HepG2 (cell line): ENCODE results near the gene MTFP1. TPM values are rescaled to one million over a fixed set of nuclear protein-coding genes. Genes with fewer than 3 reads are reported as not detected.

Experiments
- ATAC-seq: fragments of 200-7000 bp; cut with Tn5 transposase; 3 replicates; pipeline ENCODE4 v1.9.1; 2020; ENCODE audit warnings: mild to moderate bottlenecking, moderate library complexity
- BruUV-seq: library from RNA; stranded (reverse); fragments of 400-500 nt; replicated peaks from 2 replicates; lab custom pipeline; 2021; lab: Mats Ljungman, UMichigan
- CTCF ChIA-PET: fragments of 300-600 bp; formaldehyde crosslinking; extraction: SDS; loops from one replicate; lab custom pipeline; 2021; ENCODE audit warnings: low total read pairs, inconsistent platforms, low intra/inter-chr PET ratio; lab: Yijun Ruan, JAX
- POLR2A ChIA-PET: fragments of 350-600 bp; sonication (Branson Sonifier 250); formaldehyde crosslinking; loops from one replicate; lab custom pipeline; 2020; ENCODE audit warnings: antibody characterized with exemption, inconsistent platforms; lab: Yijun Ruan, JAX
- DNase-seq: peaks from one replicate; pipeline ENCODE4 v3.0.0-alpha.2; 2015; ENCODE audit warnings: low spot score
- FAIRE-seq: peaks from 3 replicates; lab custom pipeline; 2011; peaks lifted over from hg19 to GRCh38; lab: Jason Lieb, UNC
- H2AFZ ChIP-seq: one replicate; pipeline ENCODE4 v1.6.1; 2011; ENCODE audit warnings: low read length, inconsistent platforms
- H3K27ac ChIP-seq: fragments of 300-600 bp; 3 replicates; pipeline ENCODE4 v1.8.0; 2011; ENCODE audit warnings: mixed run types, mild to moderate bottlenecking, mixed read lengths, low read length, inconsistent platforms; ENCODE audit not compliant: insufficient read depth; ENCODE audit errors: extremely low read length
- H3K27me3 ChIP-seq, 2 experiments: fragments of 200-600 bp in 1 of 2; 2 replicates in 1 of 2; 3 replicates in 1 of 2; pipeline versions ENCODE4 v1.6.0 to v1.8.0; 2011; ENCODE audit warnings: low read length in 2 of 2, mild to moderate bottlenecking in 2 of 2, moderate library complexity in 2 of 2, inconsistent platforms in 1 of 2; ENCODE audit not compliant: insufficient read depth in 2 of 2, control insufficient read depth in 1 of 2
- H3K36me3 ChIP-seq, 2 experiments: fragments of 200-600 bp in 1 of 2; replicated peaks in 1 of 2; 2 replicates in 1 of 2; 3 replicates in 1 of 2; pipeline versions ENCODE4 v1.5.1 to v1.8.0; 2011; ENCODE audit warnings: low read length in 2 of 2, inconsistent platforms in 1 of 2; ENCODE audit not compliant: insufficient read depth in 2 of 2, control insufficient read depth in 1 of 2
- H3K4me1 ChIP-seq: 2 replicates; pipeline ENCODE4 v1.5.1; 2012; ENCODE audit warnings: low read length, inconsistent platforms; ENCODE audit not compliant: insufficient read depth
- H3K4me2 ChIP-seq: 2 replicates; pipeline ENCODE4 v1.6.0; 2011; ENCODE audit warnings: low read depth, low read length, inconsistent platforms
- H3K4me3 ChIP-seq, 3 experiments: fragments of 200-600 bp in 1 of 3; sonication (generic), shearing (Covaris generic) in 1 of 3; replicated peaks in 1 of 3; 2 replicates each; pipeline ENCODE4 v1.5.1; 2011 to 2016; ENCODE audit warnings: low read length in 3 of 3, inconsistent platforms in 2 of 3, low read depth in 2 of 3, mild to moderate bottlenecking in 2 of 3, control low read depth in 1 of 3, mixed read lengths in 1 of 3; ENCODE audit not compliant: insufficient read depth in 1 of 3
- H3K79me2 ChIP-seq: one replicate; pipeline ENCODE4 v1.6.1; 2011; ENCODE audit warnings: low read length, inconsistent platforms; ENCODE audit not compliant: insufficient read depth
- H3K9ac ChIP-seq: 2 replicates; pipeline ENCODE4 v1.6.0; 2011; ENCODE audit warnings: mild to moderate bottlenecking, low read depth, low read length, inconsistent platforms; ENCODE audit not compliant: insufficient read depth
- H3K9me3 ChIP-seq: 2 replicates; pipeline ENCODE4 v1.5.1; 2012; ENCODE audit warnings: mild to moderate bottlenecking, low read length
- H4K20me1 ChIP-seq: 2 replicates; pipeline ENCODE4 v1.6.0; 2011; ENCODE audit warnings: inconsistent platforms, mild to moderate bottlenecking, low read length, moderate library complexity; ENCODE audit not compliant: insufficient read depth
- ATF6 ChIP-seq: sonication (generic); formaldehyde crosslinking; conservative IDR thresholded peaks from 2 replicates; pipeline ENCODE4 v1.4.0; 2020; ENCODE audit warnings: missing genetic modification reagents
- CBX2 ChIP-seq, 2 experiments: fragments of 200-600 bp in 1 of 2; sonication (generic); formaldehyde crosslinking in 1 of 2; IDR thresholded peaks; 2 replicates each; pipeline versions ENCODE4 v1.7.0 to v1.8.1; 2018 to 2022; ENCODE audit warnings: low read depth in 2 of 2, low read length in 1 of 2, mild to moderate bottlenecking in 1 of 2, missing genetic modification reagents in 1 of 2
- CREB3 ChIP-seq: sonication (generic); formaldehyde crosslinking; IDR thresholded peaks from 2 replicates; pipeline ENCODE4 v1.5.0; 2020; ENCODE audit warnings: missing genetic modification reagents
- GLMP ChIP-seq: sonication (generic); formaldehyde crosslinking; IDR thresholded peaks from 2 replicates; pipeline ENCODE4 v1.9.0; 2021; ENCODE audit warnings: missing genetic modification reagents, mild to moderate bottlenecking, borderline replicate concordance
- MAFK ChIP-seq, 2 experiments: IDR thresholded peaks in 1 of 2; conservative IDR thresholded peaks in 1 of 2; 2 replicates each; pipeline ENCODE4 v1.6.1; 2011; ENCODE audit warnings: improper control_type of control experiment in 2 of 2, low read length in 2 of 2
- ZBTB3 ChIP-seq: sonication (generic); formaldehyde crosslinking; IDR thresholded peaks from 2 replicates; pipeline ENCODE4 v1.4.0; 2020; ENCODE audit warnings: low read depth, mild to moderate bottlenecking, moderate library complexity, missing genetic modification reagents, borderline replicate concordance
- ZNF329 ChIP-seq: sonication (generic); formaldehyde crosslinking; IDR thresholded peaks from 2 replicates; pipeline ENCODE4 v1.9.0; 2021; ENCODE audit warnings: low read depth, mild to moderate bottlenecking, missing genetic modification reagents
- ZNF839 ChIP-seq: sonication (generic); formaldehyde crosslinking; IDR thresholded peaks from 2 replicates; pipeline ENCODE4 v1.4.0; 2020; ENCODE audit warnings: missing genetic modification reagents, mild to moderate bottlenecking, borderline replicate concordance
- WGBS: methylation state at CpG from one replicate; pipeline ENCODE4 v1.1.6; 2017; ENCODE audit warnings: low lambda C conversion rate; 5-methylcytosine and 5-hydroxymethylcytosine counted together
- in situ Hi-C: cut with HindIII; loops from 2 replicates; pipeline ENCODE4 v1.10.0; 2017; ENCODE audit warnings: low pct_unique_long_range_greater_than_20kb; ENCODE audit not compliant: extremely low pct_ligation_motif_present
- intact Hi-C: fragments of 100-400 bp; cut with micrococcal nuclease; formaldehyde crosslinking; loops from one replicate; pipeline ENCODE4 v1.10.0; 2022; ENCODE audit not compliant: unreplicated experiment
- polyA plus RNA-seq, 8 experiments: library from polyadenylated mRNA; depleted of rRNA in 3 of 8; stranded (reverse) in 7 of 8; unstranded in 1 of 8; fragments of >200 nt; fragmentation: Illumina TruSeq in 4 of 8; extraction: Trizol in 4 of 8; gene quantifications; 2 replicates each; pipeline versions ENCODE4 v1.2.1 to v1.2.3, GENCODE V29; 2011 to 2016; ENCODE audit warnings: low read depth in 4 of 8, missing spikeins in 1 of 8, mixed read lengths in 1 of 8; ENCODE audit not compliant: insufficient read depth in 1 of 8
- total RNA-seq, 5 experiments: library from RNA; depleted of rRNA; stranded (reverse); fragments of >200 nt; fragmentation: Illumina TruSeq; extraction: Trizol; gene quantifications; 2 replicates each; pipeline ENCODE4 v1.2.3, GENCODE V29; 2016; ENCODE audit warnings: low read depth in 1 of 5

The MTFP1 gene
- total and polyA plus RNA-seq, 2 of the 13 experiments (the other 11 are each of a cell fraction or from before 2014, with no cell fraction given), result 29.5 to 45.6 TPM

GRCh38 chr22:30439836-30440235, 14.3 kb downstream of the MTFP1 start (continued):
- TF ChIP-seq ATF6 (CRISPR knock-in tag) (no peak), ZNF329 (CRISPR knock-in tag) (no peak), GLMP (CRISPR knock-in tag) (no peak), CREB3 (CRISPR knock-in tag) (no peak), ZNF839 (CRISPR knock-in tag) (no peak), ZBTB3 (CRISPR knock-in tag) (no peak)

- no peak for TF ChIP-seq CBX2 (IDR thresholded peaks at IDR 0.05; ENCODE audit: low read depth, low read length)
- TF ChIP-seq CBX2 (CRISPR knock-in tag; IDR thresholded peaks at IDR 0.05; ENCODE audit: low read depth), result no peak
- TF ChIP-seq MAFK (conservative IDR thresholded peaks at IDR 0.05 in 1 of 2, IDR thresholded peaks at IDR 0.05 in 1 of 2; ENCODE audit: low read length in 2 of 2), result 0 out of 4 replicates have a peak, but pooled peaks of 1 of the 2 experiments have one; percentile 1
- H3K36me3 ChIP-seq, result no peaks in the 10 kb centered on the region
- BruUV-seq, result no TSS peak
- no peak for DNase-seq
- no peak overlapping the region for H3K4me2 ChIP-seq
- peaks cover 17% of the 10 kb centered on the region for H3K4me1 ChIP-seq
- no peaks in the 10 kb centered on the region for H3K79me2 ChIP-seq
- POLR2A ChIA-PET, result interaction anchor here (1.2 kb wide), 1 partner anchor 67 kb away, joined by 3 read pairs; no protein-coding TSS in a partner anchor
- no peaks in the 10 kb centered on the region for H4K20me1 ChIP-seq
- H3K4me3 ChIP-seq, result no peak overlapping the region
- no peak overlapping the region for H3K27ac ChIP-seq
- CTCF ChIA-PET, result no interaction called here
- peaks cover 0 to 11% of the 10 kb centered on the region in 2 experiments; a peak in 3 of 5 replicates for H3K27me3 ChIP-seq
- H3K9me3 ChIP-seq, result no peaks in the 10 kb centered on the region
- no peak overlapping the region for H3K9ac ChIP-seq
- no peak for ATAC-seq
- WGBS, result 13% methylated on average over 8 of the region's 9 CpGs
- intact Hi-C loops, result no loop called here
- in situ Hi-C loops, result no loop called here
- FAIRE-seq, result no peak
- H2AFZ ChIP-seq, result no peak overlapping the region
Observed at GRCh38 chr22:30441088-30441487, 15.5 kb downstream of the MTFP1 start.
